Measurements from ENCODE around the gene CDH8.

Gene CDH8

DNA sequence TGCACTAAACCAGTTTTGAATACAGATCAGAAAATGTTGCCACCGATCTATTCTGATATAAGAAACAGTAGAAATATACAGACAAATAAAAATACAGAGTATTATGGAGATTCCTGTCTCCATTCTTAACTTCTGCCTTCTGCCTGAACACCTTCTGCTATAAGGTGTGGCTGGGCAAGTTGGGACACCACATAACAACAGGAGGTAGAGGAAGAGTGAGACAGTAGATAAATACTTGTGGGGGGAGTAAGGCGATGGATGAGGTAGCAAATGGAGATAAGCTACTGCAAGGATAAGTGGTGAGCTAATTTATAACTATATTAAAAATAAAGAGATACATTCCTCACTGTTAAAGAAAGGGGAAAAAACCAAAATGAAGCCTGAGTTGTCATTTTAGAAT lies 143.7 kb downstream of the CDH8 start:
- H3K36me3 ChIP-seq (ENCODE audit: control insufficient read depth in 1 of 2, insufficient read depth in 2 of 2, low read depth in 1 of 2, low read length in 2 of 2): no peaks in the 10 kb centered on the region
- no peaks in the 10 kb centered on the region for H3K27me3 ChIP-seq (ENCODE audit: control insufficient read depth in 1 of 2, insufficient read depth in 1 of 2, low read length in 2 of 2)
- H3K4me2 ChIP-seq (ENCODE audit: low read length, poor library complexity, severe bottlenecking): no peak overlapping the region
- H3K27ac ChIP-seq (ENCODE audit: low read length, poor library complexity, severe bottlenecking): no peak overlapping the region
- H3K18ac ChIP-seq (ENCODE audit: low read depth in 1 of 2, low read length in 2 of 2): no peak overlapping the region
- H3K79me1 ChIP-seq (replicated peaks; ENCODE audit: low read length, poor library complexity, severe bottlenecking): no peaks in the 10 kb centered on the region
- H4K8ac ChIP-seq (ENCODE audit: low read length): no peak overlapping the region
- DNase-seq: no peak
- H3K9ac ChIP-seq (ENCODE audit: low read length): no peak overlapping the region
- no peaks in the 10 kb centered on the region for H3K4me1 ChIP-seq (ENCODE audit: control insufficient read depth, insufficient read depth, low read depth, low read length)
- no peak overlapping the region for H2AFZ ChIP-seq (ENCODE audit: low read depth, low read length)
- H2BK5ac ChIP-seq (ENCODE audit: low read depth, low read length, poor library complexity, severe bottlenecking): no peak overlapping the region
- no peak overlapping the region for H2AK5ac ChIP-seq (ENCODE audit: low read length, severe bottlenecking)
- no peak overlapping the region for H3K14ac ChIP-seq (ENCODE audit: low read length in 2 of 2)
- H3K4ac ChIP-seq (ENCODE audit: low read depth in 1 of 2, low read length in 2 of 2): no peak overlapping the region
- WGBS: no CpG with 5 or more reads among the region's 2 CpGs
- no peak overlapping the region for H2BK120ac ChIP-seq (ENCODE audit: low read depth, low read length)
- no peak overlapping the region for H3K23ac ChIP-seq (ENCODE audit: low read length in 2 of 2)
- no peaks in the 10 kb centered on the region for H3K9me3 ChIP-seq (ENCODE audit: control insufficient read depth, low read length)
- H4K91ac ChIP-seq (ENCODE audit: low read length): no peak overlapping the region
- H2BK15ac ChIP-seq (ENCODE audit: low read depth, poor library complexity, severe bottlenecking): no peak overlapping the region
- no peak overlapping the region for H3K4me3 ChIP-seq (ENCODE audit: insufficient read depth in 1 of 2, low read depth in 1 of 2, low read length in 2 of 2)
- no peak overlapping the region for H2BK12ac ChIP-seq (ENCODE audit: low read length in 2 of 2)

DNA sequence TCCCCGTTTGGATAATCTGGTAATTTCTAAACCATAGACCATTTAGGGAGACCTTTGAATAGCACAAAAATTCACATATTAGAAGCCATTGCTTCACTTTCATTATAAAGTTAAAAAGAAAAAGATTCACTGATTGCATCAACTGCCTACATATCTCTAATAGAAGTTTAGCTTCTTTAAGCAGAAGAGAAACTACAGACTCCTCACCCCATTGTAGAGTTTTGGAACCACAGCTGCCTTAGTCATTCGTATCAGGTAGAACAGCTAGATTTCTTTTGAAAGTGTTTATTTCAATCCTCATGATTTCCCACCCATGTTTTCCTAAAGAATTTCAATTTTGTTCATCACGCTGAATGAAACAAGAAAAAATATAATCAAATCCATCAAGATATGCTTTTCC lies 144.8 kb downstream of the CDH8 start:
- Histone ChIP-seq H3K9ac (ENCODE audit: low read length) (no peak overlapping the region), H2AK5ac (ENCODE audit: low read length, severe bottlenecking) (no peak overlapping the region), H3K36me3 (ENCODE audit: control insufficient read depth in 1 of 2, insufficient read depth in 2 of 2, low read depth in 1 of 2, low read length in 2 of 2) (no peaks in the 10 kb centered on the region), H2BK5ac (ENCODE audit: low read depth, low read length, poor library complexity, severe bottlenecking) (no peak overlapping the region), H2BK12ac (ENCODE audit: low read length in 2 of 2) (no peak overlapping the region), H3K14ac (ENCODE audit: low read length in 2 of 2) (no peak overlapping the region), H3K4me3 (ENCODE audit: insufficient read depth in 1 of 2, low read depth in 1 of 2, low read length in 2 of 2) (no peak overlapping the region), H3K18ac (ENCODE audit: low read depth in 1 of 2, low read length in 2 of 2) (no peak overlapping the region), H3K27me3 (ENCODE audit: control insufficient read depth in 1 of 2, insufficient read depth in 1 of 2, low read length in 2 of 2) (no peaks in the 10 kb centered on the region), H3K27ac (ENCODE audit: low read length, poor library complexity, severe bottlenecking) (no peak overlapping the region), H3K23ac (ENCODE audit: low read length in 2 of 2) (no peak overlapping the region), H2AFZ (ENCODE audit: low read depth, low read length) (no peak overlapping the region), H4K91ac (ENCODE audit: low read length) (no peak overlapping the region), H3K79me1 (replicated peaks; ENCODE audit: low read length, poor library complexity, severe bottlenecking) (no peaks in the 10 kb centered on the region), H3K4ac (ENCODE audit: low read depth in 1 of 2, low read length in 2 of 2) (no peak overlapping the region), H3K4me1 (ENCODE audit: control insufficient read depth, insufficient read depth, low read depth, low read length) (no peaks in the 10 kb centered on the region), H3K4me2 (ENCODE audit: low read length, poor library complexity, severe bottlenecking) (no peak overlapping the region), H2BK120ac (ENCODE audit: low read depth, low read length) (no peak overlapping the region), H4K8ac (ENCODE audit: low read length) (no peak overlapping the region), H2BK15ac (ENCODE audit: low read depth, poor library complexity, severe bottlenecking) (no peak overlapping the region), H3K9me3 (ENCODE audit: control insufficient read depth, low read length) (no peaks in the 10 kb centered on the region)
- no peak for DNase-seq
- 86% methylated on average over 3 of the region's 3 CpGs for WGBS

DNA sequence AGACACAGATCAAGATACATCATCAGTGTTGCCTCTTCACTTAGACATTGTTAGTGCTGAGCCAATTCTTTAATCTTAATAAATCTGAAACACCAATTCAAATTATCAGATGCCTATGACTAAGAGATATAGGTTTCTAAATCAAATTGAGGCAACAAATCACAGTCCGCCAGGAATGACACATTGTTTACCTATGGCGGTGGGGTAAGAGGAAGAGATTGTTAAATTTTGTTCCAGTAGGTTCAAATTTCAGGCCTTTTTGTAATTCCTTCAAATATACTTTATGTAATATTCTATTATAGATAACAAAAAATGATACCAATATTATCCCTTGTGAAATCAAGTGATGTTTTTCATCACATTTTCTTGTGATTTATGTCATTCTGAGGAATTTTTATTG lies 145.9 kb downstream of the CDH8 start:
- H3K14ac ChIP-seq (ENCODE audit: low read length in 2 of 2): no peak overlapping the region

DNA sequence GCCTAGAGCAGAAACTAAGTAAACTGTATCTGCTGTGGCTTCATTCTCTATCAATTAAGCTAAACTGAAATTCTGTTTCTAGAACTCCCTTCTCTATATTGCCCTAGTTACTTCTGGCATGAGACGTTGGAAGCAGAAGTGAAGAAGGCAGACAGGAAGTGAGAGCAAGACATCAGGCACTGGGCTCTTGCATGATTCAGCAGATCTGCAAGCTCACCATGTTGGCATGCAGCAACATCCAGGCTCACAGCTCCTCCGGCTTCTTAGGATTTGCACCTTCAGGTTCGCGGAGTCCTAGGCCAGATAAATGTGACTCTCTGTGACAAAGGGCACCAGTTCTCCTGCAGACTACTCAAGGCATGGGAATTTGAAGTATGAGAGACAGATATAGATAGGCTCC lies 148.3 kb downstream of the CDH8 start:
- Histone ChIP-seq H3K27ac (ENCODE audit: low read length, poor library complexity, severe bottlenecking) (no peak overlapping the region), H2BK15ac (ENCODE audit: low read depth, poor library complexity, severe bottlenecking) (no peak overlapping the region), H2BK12ac (ENCODE audit: low read length in 2 of 2) (no peak overlapping the region), H2AK5ac (ENCODE audit: low read length, severe bottlenecking) (no peak overlapping the region), H3K4ac (ENCODE audit: low read depth in 1 of 2, low read length in 2 of 2) (peak overlapping the region in 1 of 2 experiments; percentile 2), H3K36me3 (ENCODE audit: control insufficient read depth in 1 of 2, insufficient read depth in 2 of 2, low read depth in 1 of 2, low read length in 2 of 2) (no peaks in the 10 kb centered on the region), H3K79me1 (replicated peaks; ENCODE audit: low read length, poor library complexity, severe bottlenecking) (no peaks in the 10 kb centered on the region), H4K91ac (ENCODE audit: low read length) (no peak overlapping the region), H2BK5ac (ENCODE audit: low read depth, low read length, poor library complexity, severe bottlenecking) (no peak overlapping the region), H3K18ac (ENCODE audit: low read depth in 1 of 2, low read length in 2 of 2) (peak overlapping the region in 1 of 2 experiments; percentile 66), H3K23ac (ENCODE audit: low read length in 2 of 2) (no peak overlapping the region), H3K4me2 (ENCODE audit: low read length, poor library complexity, severe bottlenecking) (no peak overlapping the region), H3K4me1 (ENCODE audit: control insufficient read depth, insufficient read depth, low read depth, low read length) (no peaks in the 10 kb centered on the region), H3K9ac (ENCODE audit: low read length) (no peak overlapping the region), H2BK120ac (ENCODE audit: low read depth, low read length) (no peak overlapping the region), H3K14ac (ENCODE audit: low read length in 2 of 2) (no peak overlapping the region), H3K4me3 (ENCODE audit: insufficient read depth in 1 of 2, low read depth in 1 of 2, low read length in 2 of 2) (no peak overlapping the region), H2AFZ (ENCODE audit: low read depth, low read length) (no peak overlapping the region), H4K8ac (ENCODE audit: low read length) (no peak overlapping the region), H3K9me3 (ENCODE audit: control insufficient read depth, low read length) (no peaks in the 10 kb centered on the region), H3K27me3 (ENCODE audit: control insufficient read depth in 1 of 2, insufficient read depth in 1 of 2, low read length in 2 of 2) (no peaks in the 10 kb centered on the region)
- DNase-seq: peak; percentile 66
- WGBS: 41% methylated on average over 4 of the region's 4 CpGs

More for the DNA sequence above, 145.9 kb downstream of the CDH8 start:
- no peak for DNase-seq
- H2AK5ac ChIP-seq (ENCODE audit: low read length, severe bottlenecking): no peak overlapping the region
- H2BK5ac ChIP-seq (ENCODE audit: low read depth, low read length, poor library complexity, severe bottlenecking): no peak overlapping the region
- no peak overlapping the region for H3K27ac ChIP-seq (ENCODE audit: low read length, poor library complexity, severe bottlenecking)
- no peak overlapping the region for H2AFZ ChIP-seq (ENCODE audit: low read depth, low read length)
- H2BK12ac ChIP-seq (ENCODE audit: low read length in 2 of 2): no peak overlapping the region
- H2BK120ac ChIP-seq (ENCODE audit: low read depth, low read length): no peak overlapping the region
- H3K9me3 ChIP-seq (ENCODE audit: control insufficient read depth, low read length): no peaks in the 10 kb centered on the region
- no peaks in the 10 kb centered on the region for H3K27me3 ChIP-seq (ENCODE audit: control insufficient read depth in 1 of 2, insufficient read depth in 1 of 2, low read length in 2 of 2)
- H3K36me3 ChIP-seq (ENCODE audit: control insufficient read depth in 1 of 2, insufficient read depth in 2 of 2, low read depth in 1 of 2, low read length in 2 of 2): no peaks in the 10 kb centered on the region
- H3K4me3 ChIP-seq (ENCODE audit: insufficient read depth in 1 of 2, low read depth in 1 of 2, low read length in 2 of 2): no peak overlapping the region
- H3K9ac ChIP-seq (ENCODE audit: low read length): no peak overlapping the region
- WGBS: no CpG with 5 or more reads among the region's 2 CpGs
- no peak overlapping the region for H3K23ac ChIP-seq (ENCODE audit: low read length in 2 of 2)
- H3K18ac ChIP-seq (ENCODE audit: low read depth in 1 of 2, low read length in 2 of 2): no peak overlapping the region
- no peaks in the 10 kb centered on the region for H3K79me1 ChIP-seq (replicated peaks; ENCODE audit: low read length, poor library complexity, severe bottlenecking)
- H3K4me2 ChIP-seq (ENCODE audit: low read length, poor library complexity, severe bottlenecking): no peak overlapping the region
- H4K91ac ChIP-seq (ENCODE audit: low read length): no peak overlapping the region
- no peak overlapping the region for H3K4ac ChIP-seq (ENCODE audit: low read depth in 1 of 2, low read length in 2 of 2)
- H2BK15ac ChIP-seq (ENCODE audit: low read depth, poor library complexity, severe bottlenecking): no peak overlapping the region
- no peaks in the 10 kb centered on the region for H3K4me1 ChIP-seq (ENCODE audit: control insufficient read depth, insufficient read depth, low read depth, low read length)
- no peak overlapping the region for H4K8ac ChIP-seq (ENCODE audit: low read length)

All from mesenchymal stem cell (in vitro differentiated cells and primary cell).